ENCODE measurements around the gene CFDP1. TPM values are rescaled to one million over a fixed set of nuclear protein-coding genes. Genes with fewer than 3 reads are reported as not detected.

The CFDP1 gene
- total RNA-seq, 1 experiment from 2014 or later = 97.6 TPM

DNA sequence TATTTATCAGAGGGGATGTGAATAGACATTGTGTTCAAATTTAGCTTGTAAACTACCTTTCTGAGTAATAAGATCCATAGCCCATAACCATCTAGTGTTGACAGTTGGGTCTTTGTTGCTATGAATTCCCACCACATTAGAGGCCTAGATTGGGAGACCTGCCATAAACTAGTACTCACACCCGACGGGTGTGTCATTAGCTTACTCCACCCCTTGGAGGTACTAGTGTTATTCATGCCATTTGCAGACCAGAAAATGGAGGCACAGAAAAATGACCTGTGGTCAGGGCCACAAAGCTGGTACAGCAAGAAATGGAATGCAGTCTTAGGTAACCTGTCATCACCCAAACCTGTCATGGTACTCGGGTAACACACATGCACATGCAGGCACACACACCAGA lies 140.6 kb downstream of the CFDP1 start:
- TF ChIP-seq, protein P1, sequence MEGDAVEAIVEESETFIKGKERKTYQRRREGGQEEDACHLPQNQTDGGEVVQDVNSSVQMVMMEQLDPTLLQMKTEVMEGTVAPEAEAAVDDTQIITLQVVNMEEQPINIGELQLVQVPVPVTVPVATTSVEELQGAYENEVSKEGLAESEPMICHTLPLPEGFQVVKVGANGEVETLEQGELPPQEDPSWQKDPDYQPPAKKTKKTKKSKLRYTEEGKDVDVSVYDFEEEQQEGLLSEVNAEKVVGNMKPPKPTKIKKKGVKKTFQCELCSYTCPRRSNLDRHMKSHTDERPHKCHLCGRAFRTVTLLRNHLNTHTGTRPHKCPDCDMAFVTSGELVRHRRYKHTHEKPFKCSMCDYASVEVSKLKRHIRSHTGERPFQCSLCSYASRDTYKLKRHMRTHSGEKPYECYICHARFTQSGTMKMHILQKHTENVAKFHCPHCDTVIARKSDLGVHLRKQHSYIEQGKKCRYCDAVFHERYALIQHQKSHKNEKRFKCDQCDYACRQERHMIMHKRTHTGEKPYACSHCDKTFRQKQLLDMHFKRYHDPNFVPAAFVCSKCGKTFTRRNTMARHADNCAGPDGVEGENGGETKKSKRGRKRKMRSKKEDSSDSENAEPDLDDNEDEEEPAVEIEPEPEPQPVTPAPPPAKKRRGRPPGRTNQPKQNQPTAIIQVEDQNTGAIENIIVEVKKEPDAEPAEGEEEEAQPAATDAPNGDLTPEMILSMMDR (conservative IDR thresholded peaks at IDR 0.05; ENCODE audit: low read depth, low read length) = no peak
- no peak for TF ChIP-seq EZH2 (IDR thresholded peaks at IDR 0.05; ENCODE audit: borderline replicate concordance, low read depth, low read length, poor library complexity, severe bottlenecking)
- DNase-seq (ENCODE audit: low spot score) = no peak
- intact Hi-C loops (cut with micrococcal nuclease; ENCODE audit: unreplicated experiment) = no loop called here
- POLR2A ChIA-PET (ENCODE audit: low non-redundant PET) = no interaction called here
- Histone ChIP-seq H3K36me3 (ENCODE audit: insufficient read depth, low read length, poor library complexity, severe bottlenecking) (peaks cover 11% of the 10 kb centered on the region), H3K4me3 (ENCODE audit: low read depth, low read length, poor library complexity, severe bottlenecking) (no peak overlapping the region), H3K27me3 (replicated peaks; ENCODE audit: insufficient read depth, low read depth, low read length, poor library complexity) (no peaks in the 10 kb centered on the region), H3K27ac (ENCODE audit: low read depth, low read length, poor library complexity, severe bottlenecking) (no peak overlapping the region), H3K9me3 (ENCODE audit: low read depth, low read length, poor library complexity, severe bottlenecking) (no peaks in the 10 kb centered on the region), H3K4me1 (ENCODE audit: insufficient read depth, low read length, poor library complexity, severe bottlenecking) (peaks cover 33% of the 10 kb centered on the region)
- CTCF ChIA-PET = no interaction called here
- no TSS peak for BruUV-seq (replicated peaks)

DNA sequence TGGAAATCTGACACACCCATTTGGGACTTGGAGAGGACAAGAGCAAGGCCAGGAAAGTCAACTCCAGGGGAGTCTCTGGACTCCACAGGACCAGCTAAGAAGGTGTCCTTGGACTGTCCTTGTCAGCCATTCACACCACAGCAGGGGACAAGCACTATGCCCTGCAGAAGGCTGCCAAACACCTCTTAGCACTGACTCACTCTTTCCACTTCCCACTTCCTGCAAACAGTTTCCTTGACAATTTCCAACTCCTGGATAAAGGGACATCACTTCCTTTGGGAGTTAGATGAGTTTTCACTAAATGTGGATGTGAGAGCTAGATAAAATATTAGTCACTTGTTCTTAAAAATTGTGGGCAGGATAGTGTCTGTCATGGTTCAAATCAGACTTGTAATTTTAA lies 144.1 kb downstream of the CFDP1 start:
- Histone ChIP-seq H3K4me3 (ENCODE audit: low read depth, low read length, poor library complexity, severe bottlenecking) (no peak overlapping the region), H3K9me3 (ENCODE audit: low read depth, low read length, poor library complexity, severe bottlenecking) (no peaks in the 10 kb centered on the region), H3K4me1 (ENCODE audit: insufficient read depth, low read length, poor library complexity, severe bottlenecking) (peaks cover 20% of the 10 kb centered on the region), H3K27ac (ENCODE audit: low read depth, low read length, poor library complexity, severe bottlenecking) (peak overlapping the region; percentile 24), H3K36me3 (ENCODE audit: insufficient read depth, low read length, poor library complexity, severe bottlenecking) (peaks cover 11% of the 10 kb centered on the region), H3K27me3 (replicated peaks; ENCODE audit: insufficient read depth, low read depth, low read length, poor library complexity) (no peaks in the 10 kb centered on the region)
- intact Hi-C loops (cut with micrococcal nuclease; ENCODE audit: unreplicated experiment) = no loop called here
- DNase-seq (ENCODE audit: low spot score) = no peak
- POLR2A ChIA-PET (ENCODE audit: low non-redundant PET) = no interaction called here
- TF ChIP-seq, protein P1 (conservative IDR thresholded peaks at IDR 0.05; ENCODE audit: low read depth, low read length) = no peak
- TF ChIP-seq EZH2 (IDR thresholded peaks at IDR 0.05; ENCODE audit: borderline replicate concordance, low read depth, low read length, poor library complexity, severe bottlenecking) = no peak
- CTCF ChIA-PET = no interaction called here
- BruUV-seq (replicated peaks) = no TSS peak

DNA sequence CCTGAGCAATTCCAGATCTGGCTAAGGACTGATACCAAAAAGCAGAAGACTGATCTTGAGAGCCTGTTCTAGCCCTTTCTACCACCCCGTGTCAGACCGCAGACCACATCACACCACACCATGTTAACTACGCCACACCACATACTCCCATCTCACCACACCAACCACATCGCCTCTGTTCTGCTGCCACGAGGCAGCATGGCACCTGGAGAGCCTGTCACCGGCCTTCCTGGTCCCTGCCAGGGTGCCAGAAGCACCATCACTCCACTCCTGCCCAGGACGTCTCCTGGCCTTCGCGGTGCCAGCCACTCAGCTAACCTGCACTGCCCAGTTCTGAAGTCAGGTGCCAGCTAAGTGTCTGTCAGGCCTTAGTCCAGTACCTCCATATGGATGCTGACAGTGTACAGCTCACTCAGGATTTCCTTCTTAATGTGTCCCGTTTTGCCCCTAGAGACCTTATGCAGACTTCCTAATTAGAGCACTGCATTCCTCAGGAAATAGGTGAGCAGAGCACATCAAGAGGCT lies 144.6 kb downstream of the CFDP1 start:
- H3K36me3 ChIP-seq (ENCODE audit: insufficient read depth, low read length, poor library complexity, severe bottlenecking) = peaks cover 11% of the 10 kb centered on the region
- intact Hi-C loops (cut with micrococcal nuclease; ENCODE audit: unreplicated experiment) = no loop called here
- no peak overlapping the region for H3K4me3 ChIP-seq (ENCODE audit: low read depth, low read length, poor library complexity, severe bottlenecking)
- H3K27ac ChIP-seq (ENCODE audit: low read depth, low read length, poor library complexity, severe bottlenecking) = no peak overlapping the region
- no peaks in the 10 kb centered on the region for H3K27me3 ChIP-seq (replicated peaks; ENCODE audit: insufficient read depth, low read depth, low read length, poor library complexity)
- H3K9me3 ChIP-seq (ENCODE audit: low read depth, low read length, poor library complexity, severe bottlenecking) = no peaks in the 10 kb centered on the region
- BruUV-seq (replicated peaks) = no TSS peak
- ChIA-PET POLR2A (ENCODE audit: low non-redundant PET) (no interaction called here), CTCF (no interaction called here)
- no peak for TF ChIP-seq EZH2 (IDR thresholded peaks at IDR 0.05; ENCODE audit: borderline replicate concordance, low read depth, low read length, poor library complexity, severe bottlenecking)
- TF ChIP-seq, protein P1 (conservative IDR thresholded peaks at IDR 0.05; ENCODE audit: low read depth, low read length) = no peak
- peaks cover 15% of the 10 kb centered on the region for H3K4me1 ChIP-seq (ENCODE audit: insufficient read depth, low read length, poor library complexity, severe bottlenecking)
- DNase-seq (ENCODE audit: low spot score) = no peak
